ENCODE results near the gene NWD2.
"Not testable (repeated sequence)": the region's sequence is repeated elsewhere in the genome, so short reads cannot be mapped to it uniquely, and the experiment has no call there.

Gene NWD2

GRCh38 chr4:37482236-37482913 is 237.8 kb downstream of the NWD2 start:
- H3K9me3 ChIP-seq (ENCODE audit: control insufficient read depth, insufficient read depth, low read length), result no peaks in the 10 kb centered on the region
- no peak overlapping the region for H3K27ac ChIP-seq (ENCODE audit: low read depth, low read length)
- H3K9ac ChIP-seq (ENCODE audit: low read depth, low read length), result no peak overlapping the region
- no peaks in the 10 kb centered on the region for H3K4me1 ChIP-seq (ENCODE audit: control insufficient read depth, insufficient read depth, low read length)
- no peaks in the 10 kb centered on the region for H3K27me3 ChIP-seq (ENCODE audit: control insufficient read depth, insufficient read depth, low read length)
- H3K36me3 ChIP-seq (ENCODE audit: control insufficient read depth, insufficient read depth, low read length), result no peaks in the 10 kb centered on the region
- no peak overlapping the region for H3K4me3 ChIP-seq (ENCODE audit: low read depth, low read length)

GRCh38 chr4:37483610-37484009 is 239.1 kb downstream of the NWD2 start:
- Histone ChIP-seq H3K27ac (ENCODE audit: low read depth, low read length) (no peak overlapping the region), H3K27me3 (ENCODE audit: control insufficient read depth, insufficient read depth, low read length) (no peaks in the 10 kb centered on the region), H3K4me1 (ENCODE audit: control insufficient read depth, insufficient read depth, low read length) (no peaks in the 10 kb centered on the region), H3K36me3 (ENCODE audit: control insufficient read depth, insufficient read depth, low read length) (no peaks in the 10 kb centered on the region), H3K4me3 (ENCODE audit: low read depth, low read length) (no peak overlapping the region), H3K9me3 (ENCODE audit: control insufficient read depth, insufficient read depth, low read length) (no peaks in the 10 kb centered on the region), H3K9ac (ENCODE audit: low read depth, low read length) (no peak overlapping the region)

GRCh38 chr4:37486166-37486565 is 241.6 kb downstream of the NWD2 start:
- no peaks in the 10 kb centered on the region for H3K9me3 ChIP-seq (ENCODE audit: control insufficient read depth, insufficient read depth, low read length)
- H3K9ac ChIP-seq (ENCODE audit: low read depth, low read length), result no peak overlapping the region
- no peaks in the 10 kb centered on the region for H3K36me3 ChIP-seq (ENCODE audit: control insufficient read depth, insufficient read depth, low read length)
- H3K27ac ChIP-seq (ENCODE audit: low read depth, low read length), result no peak overlapping the region
- H3K4me1 ChIP-seq (ENCODE audit: control insufficient read depth, insufficient read depth, low read length), result no peaks in the 10 kb centered on the region
- H3K4me3 ChIP-seq (ENCODE audit: low read depth, low read length), result no peak overlapping the region
- H3K27me3 ChIP-seq (ENCODE audit: control insufficient read depth, insufficient read depth, low read length), result no peaks in the 10 kb centered on the region

- Histone ChIP-seq H3K27ac (ENCODE audit: low read depth, low read length) (no peak overlapping the region), H3K36me3 (ENCODE audit: control insufficient read depth, insufficient read depth, low read length) (no peaks in the 10 kb centered on the region), H3K4me3 (ENCODE audit: low read depth, low read length) (no peak overlapping the region), H3K9ac (ENCODE audit: low read depth, low read length) (no peak overlapping the region), H3K27me3 (ENCODE audit: control insufficient read depth, insufficient read depth, low read length) (no peaks in the 10 kb centered on the region), H3K4me1 (ENCODE audit: control insufficient read depth, insufficient read depth, low read length) (no peaks in the 10 kb centered on the region), H3K9me3 (ENCODE audit: control insufficient read depth, insufficient read depth, low read length) (no peaks in the 10 kb centered on the region)
These were observed 243.1 kb downstream of the NWD2 start for GRCh38 chr4:37487668-37488067.

DNA sequence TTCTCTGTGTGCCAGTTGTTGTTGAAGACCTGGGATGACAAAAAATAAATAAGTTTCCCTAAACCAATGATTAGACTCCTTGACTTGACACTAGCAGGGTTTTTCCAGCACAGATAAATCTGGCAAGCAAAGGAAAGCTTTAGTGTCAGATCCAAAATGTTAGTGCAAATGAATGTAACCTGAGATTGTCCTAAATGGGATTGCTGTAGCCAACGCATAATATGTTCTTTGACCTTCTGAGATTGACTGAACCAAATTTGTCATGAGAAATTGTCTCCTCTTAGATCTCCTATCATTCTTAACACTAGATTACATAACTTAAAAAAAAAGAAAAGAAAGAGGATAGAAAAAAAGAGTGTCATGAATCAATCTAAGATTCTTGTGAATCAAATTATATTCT is 245.2 kb downstream of the NWD2 start:
- no peaks in the 10 kb centered on the region for H3K9me3 ChIP-seq (ENCODE audit: control insufficient read depth, insufficient read depth, low read length)
- no peak overlapping the region for H3K9ac ChIP-seq (ENCODE audit: low read depth, low read length)
- H3K4me3 ChIP-seq (ENCODE audit: low read depth, low read length), result no peak overlapping the region
- H3K36me3 ChIP-seq (ENCODE audit: control insufficient read depth, insufficient read depth, low read length), result no peaks in the 10 kb centered on the region
- H3K27me3 ChIP-seq (ENCODE audit: control insufficient read depth, insufficient read depth, low read length), result no peaks in the 10 kb centered on the region
- no peak overlapping the region for H3K27ac ChIP-seq (ENCODE audit: low read depth, low read length)
- no peaks in the 10 kb centered on the region for H3K4me1 ChIP-seq (ENCODE audit: control insufficient read depth, insufficient read depth, low read length)

DNA sequence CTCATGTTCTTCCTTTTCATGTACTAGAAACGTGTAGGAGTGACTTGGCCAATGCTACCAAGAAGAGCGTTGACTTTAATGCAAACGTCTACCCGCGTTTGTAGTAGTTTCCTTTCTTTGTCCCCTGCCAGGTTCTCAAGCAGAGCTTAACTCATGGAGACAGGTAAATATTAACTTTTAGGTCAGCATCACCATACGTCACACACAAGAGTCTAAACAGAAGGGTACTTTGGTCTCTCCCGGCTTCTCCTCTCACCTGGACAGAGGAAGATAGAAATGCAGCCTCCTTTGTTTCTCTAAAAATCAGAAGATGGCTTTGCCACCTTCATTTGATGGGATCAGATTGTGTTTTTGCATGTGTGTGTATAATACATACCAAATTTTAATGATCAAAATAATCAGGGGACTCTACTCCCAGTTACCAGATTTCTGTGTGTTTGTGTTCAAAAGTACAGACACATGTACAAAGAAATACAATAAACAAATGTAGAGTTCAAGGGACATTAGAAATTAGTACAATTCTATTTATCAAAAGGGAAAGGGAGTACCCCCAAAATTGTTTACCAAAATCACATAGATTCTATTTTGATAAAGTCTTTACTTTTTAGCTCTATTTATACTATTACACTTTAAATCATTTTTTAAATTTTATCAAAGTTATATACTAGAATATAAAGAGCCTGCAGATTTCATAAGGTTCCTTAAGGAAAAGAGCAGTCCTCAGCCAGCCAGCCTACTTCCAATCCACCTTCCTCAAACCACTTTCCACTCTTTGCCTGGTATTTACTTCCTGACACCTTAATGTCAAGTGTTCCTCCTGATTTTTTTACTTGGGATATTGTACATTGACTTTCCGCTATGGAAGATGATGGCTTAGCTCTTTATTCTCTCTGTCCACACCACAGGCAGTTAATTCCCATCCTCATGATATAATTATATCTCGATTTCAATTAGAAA is 246.1 kb downstream of the NWD2 start:
- H3K9ac ChIP-seq (ENCODE audit: low read depth, low read length), result no peak overlapping the region
- H3K4me1 ChIP-seq (ENCODE audit: control insufficient read depth, insufficient read depth, low read length), result no peaks in the 10 kb centered on the region
- H3K4me3 ChIP-seq (ENCODE audit: low read depth, low read length), result no peak overlapping the region
- H3K36me3 ChIP-seq (ENCODE audit: control insufficient read depth, insufficient read depth, low read length), result no peaks in the 10 kb centered on the region
- H3K27me3 ChIP-seq (ENCODE audit: control insufficient read depth, insufficient read depth, low read length), result no peaks in the 10 kb centered on the region
- no peaks in the 10 kb centered on the region for H3K9me3 ChIP-seq (ENCODE audit: control insufficient read depth, insufficient read depth, low read length)
- peak overlapping the region; percentile 18 for H3K27ac ChIP-seq (ENCODE audit: low read depth, low read length)

DNA sequence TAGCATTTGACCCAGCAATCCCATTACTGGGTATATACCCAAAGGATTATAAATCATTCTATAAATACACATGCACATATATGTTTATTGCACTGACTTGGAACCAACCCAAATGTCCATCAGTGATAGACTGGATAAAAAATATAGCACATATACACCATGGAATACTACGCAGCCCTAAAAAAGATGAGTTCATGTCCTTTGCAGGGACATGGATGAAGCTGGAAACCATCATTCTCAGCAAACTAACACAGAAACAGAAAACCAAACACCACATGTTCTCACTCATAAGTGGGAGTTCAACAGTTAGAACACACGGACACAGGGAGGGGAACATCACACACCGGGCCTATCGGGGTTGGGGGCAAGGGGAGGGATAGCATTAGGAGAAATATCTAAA is 250.8 kb downstream of the NWD2 start:
- not testable (repeated sequence) for H3K9me3 ChIP-seq (ENCODE audit: control insufficient read depth, insufficient read depth, low read length); H3K36me3 ChIP-seq (ENCODE audit: control insufficient read depth, insufficient read depth, low read length); H3K4me1 ChIP-seq (ENCODE audit: control insufficient read depth, insufficient read depth, low read length); H3K27me3 ChIP-seq (ENCODE audit: control insufficient read depth, insufficient read depth, low read length); H3K27ac ChIP-seq (ENCODE audit: low read depth, low read length); H3K9ac ChIP-seq (ENCODE audit: low read depth, low read length); H3K4me3 ChIP-seq (ENCODE audit: low read depth, low read length)
